ENCODE data around the gene EIF2B5.
"Not testable (repeated sequence)": the region's sequence is repeated elsewhere in the genome, so short reads cannot be mapped to it uniquely, and the experiment has no call there.

The EIF2B5 gene

DNA sequence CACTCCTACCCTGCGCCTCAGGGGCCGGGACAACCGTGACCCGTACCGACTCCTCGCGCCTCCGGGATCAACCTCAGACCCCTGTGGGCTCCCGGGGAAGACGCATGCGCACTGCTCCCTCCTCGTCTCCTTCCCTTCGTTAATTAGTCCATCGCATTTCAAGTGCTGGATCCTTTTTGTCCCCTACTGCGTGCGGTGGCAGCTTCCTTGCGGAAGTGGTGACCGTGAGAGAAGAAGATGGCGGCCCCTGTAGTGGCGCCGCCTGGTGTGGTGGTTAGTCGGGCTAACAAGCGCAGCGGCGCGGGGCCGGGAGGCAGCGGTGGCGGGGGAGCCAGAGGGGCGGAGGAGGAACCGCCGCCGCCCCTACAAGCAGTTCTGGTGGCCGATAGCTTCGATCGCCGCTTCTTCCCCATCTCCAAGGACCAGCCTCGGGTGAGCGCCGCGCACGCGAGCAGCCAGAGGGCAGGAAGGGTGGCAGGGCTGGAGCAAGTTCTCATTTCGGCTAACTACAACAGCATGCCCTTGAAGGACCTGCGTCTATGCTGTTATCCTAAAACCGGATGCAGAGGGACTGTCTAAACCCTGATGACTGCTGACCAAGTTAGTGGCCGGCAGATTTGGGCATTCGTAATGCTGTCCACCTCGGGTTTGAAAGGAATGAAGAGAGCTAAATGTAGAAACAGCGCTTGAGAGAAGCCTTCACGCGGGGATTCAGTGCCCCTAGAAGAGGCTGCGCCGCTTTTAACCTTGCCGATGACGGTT, at the start of gene EIF2B5:
Gene EIF2B5 (plus strand): TSS at position 210 of the 762 bp plus-strand sequence. CDS start 28 bp downstream, at position 238.
- DNase-seq, result peak; percentile 56

DNA sequence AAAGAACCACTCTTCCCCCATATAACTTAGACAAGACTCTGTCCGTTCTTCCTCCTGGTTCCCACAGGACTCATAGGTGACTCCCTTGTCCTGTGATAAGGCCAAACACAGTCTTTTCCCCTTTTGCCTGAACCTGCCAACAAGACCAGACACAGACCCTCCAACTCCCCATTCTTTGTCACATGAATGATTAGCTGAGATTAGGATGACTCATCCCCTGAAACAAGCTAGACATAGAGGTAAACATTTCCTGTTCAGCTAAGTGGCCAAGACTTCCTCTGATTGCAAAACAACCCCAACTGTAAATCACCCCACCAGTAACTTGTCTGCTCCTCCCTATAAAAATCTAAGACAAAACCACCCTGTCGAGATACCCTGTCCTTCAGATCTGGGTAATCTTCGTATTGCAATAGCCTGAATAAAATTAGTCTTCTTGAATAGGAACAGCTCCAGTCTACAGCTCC, 49.7 kb upstream of the EIF2B5 start:
- DNase-seq, result no peak

DNA sequence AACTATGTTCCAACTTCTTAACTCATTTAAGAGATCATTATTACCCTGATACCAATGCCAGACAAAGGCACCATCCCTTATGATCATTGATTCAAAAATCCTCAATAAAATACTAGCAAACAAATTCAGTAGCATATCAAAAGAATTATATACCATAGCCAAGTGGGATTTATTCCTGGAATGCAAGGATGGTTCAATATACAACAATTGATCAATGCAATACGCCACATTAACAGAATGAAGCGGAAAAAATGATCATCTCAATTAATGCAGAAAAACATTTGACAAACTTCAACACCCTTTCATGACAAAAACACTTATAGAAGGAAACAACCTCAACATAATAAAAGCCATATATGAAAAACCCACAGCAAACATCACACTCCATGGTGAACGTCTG, 43.0 kb upstream of the EIF2B5 start:
- no peak for DNase-seq

DNA sequence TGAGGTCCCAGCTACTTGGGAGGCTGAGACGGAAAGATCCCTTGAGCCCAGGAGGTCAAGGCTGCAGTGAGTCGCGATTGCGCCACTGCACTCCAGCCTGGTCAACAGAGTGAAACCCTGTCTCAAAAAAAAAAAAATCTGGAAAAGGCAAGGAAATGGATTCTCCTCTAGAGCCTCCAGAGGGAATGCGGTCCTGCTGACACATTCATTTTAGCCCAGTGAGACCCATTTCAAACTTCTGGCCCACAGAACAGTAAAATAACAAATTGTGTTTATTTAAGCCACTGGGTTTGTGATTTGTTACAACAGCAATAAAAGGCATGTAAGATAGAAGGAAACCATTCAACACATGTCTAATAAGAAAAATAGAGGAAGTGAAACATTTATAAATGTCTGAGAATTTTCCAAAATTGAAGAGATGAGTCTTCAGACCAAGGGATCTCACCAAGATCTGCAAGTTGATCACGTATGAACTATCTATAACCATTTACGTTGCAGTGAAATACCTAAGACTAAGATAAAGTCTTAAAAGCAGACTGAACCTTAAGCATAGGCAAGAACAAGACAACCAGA, 38.3 kb upstream of the EIF2B5 start, which contains the start of gene HTR3E:
Gene HTR3E (plus strand): TSS at position 254 of the 573 bp plus-strand sequence. CDS start 466 bp downstream, outside the sequence.
- no peak for DNase-seq

DNA sequence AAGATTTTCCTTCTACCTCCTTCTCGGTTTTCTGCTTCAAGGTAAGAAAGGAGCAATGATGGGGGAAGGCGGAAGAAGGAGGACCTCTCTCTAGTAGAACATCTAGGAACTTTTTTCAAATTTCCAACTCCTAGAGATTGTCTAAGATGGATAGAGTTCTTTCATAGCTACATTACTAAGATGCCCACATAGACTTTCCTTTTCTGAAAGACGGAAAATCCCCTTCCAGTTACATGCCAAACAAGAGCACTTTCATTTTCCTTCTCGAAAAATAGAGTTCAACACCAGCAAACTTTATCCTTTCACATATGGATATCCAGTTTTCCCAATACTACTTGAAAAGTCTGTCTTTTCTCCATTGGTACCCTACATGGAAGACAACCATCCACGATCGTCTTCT, 37.6 kb upstream of the EIF2B5 start:
- DNase-seq, result no peak

DNA sequence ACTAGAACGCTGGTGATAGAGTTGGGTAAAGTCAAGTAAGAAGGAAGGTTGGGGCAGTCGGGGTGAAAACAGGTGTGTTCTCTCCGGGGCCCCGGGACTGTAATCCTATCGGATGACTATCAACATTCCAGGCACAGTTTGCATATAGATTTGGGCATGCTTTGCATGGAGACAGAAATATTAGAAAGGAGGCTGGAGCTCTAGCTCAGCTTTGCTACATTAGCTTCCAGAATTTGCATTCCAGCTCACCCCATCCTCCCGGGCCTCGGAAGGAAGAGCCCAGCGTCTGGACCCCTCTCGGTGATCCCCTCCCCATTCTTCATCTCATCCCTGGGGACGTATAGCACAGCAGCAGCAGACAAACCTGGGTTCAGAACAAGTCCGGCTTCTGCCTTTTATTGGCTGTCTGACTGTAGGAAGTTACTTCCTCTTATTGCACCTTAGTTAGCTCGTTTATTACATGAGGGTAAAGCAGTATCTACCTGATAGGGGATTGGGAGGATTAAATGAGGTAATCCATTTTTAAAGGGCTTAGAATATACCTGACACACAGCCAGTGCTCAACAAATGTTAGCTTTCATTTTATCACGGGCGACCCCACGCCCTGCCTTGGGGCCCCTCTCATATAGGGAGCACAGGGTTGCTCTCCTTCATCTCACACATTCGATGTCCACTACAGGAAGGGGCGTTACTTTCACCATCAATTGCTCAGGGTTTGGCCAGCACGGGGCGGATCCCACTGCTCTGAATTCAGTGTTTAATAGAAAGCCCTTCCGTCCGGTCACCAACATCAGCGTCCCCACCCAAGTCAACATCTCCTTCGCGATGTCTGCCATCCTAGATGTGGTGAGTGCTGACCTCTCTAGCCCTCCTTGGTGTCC, 35.1 kb upstream of the EIF2B5 start:
- no peak for DNase-seq

DNA sequence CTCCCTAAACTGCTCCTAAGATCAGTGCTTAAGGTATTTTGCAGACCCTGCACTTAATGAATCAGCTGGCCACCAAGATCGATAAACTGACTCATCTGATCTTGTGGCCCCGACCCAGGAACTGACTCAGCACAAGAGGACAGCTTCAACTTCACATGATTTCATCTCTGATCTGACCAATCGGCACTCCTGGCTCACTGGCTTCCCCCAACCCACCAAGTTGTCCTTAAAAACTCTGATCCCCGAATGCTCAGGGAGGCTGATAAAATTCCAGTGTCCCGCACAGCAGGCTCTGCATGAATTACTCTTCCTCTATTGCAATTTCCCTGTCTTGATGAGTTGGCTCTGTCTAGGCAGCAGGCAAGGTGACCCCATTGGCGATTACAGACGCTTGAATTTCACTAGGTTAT, 24.8 kb upstream of the EIF2B5 start:
- DNase-seq, result no peak

DNA sequence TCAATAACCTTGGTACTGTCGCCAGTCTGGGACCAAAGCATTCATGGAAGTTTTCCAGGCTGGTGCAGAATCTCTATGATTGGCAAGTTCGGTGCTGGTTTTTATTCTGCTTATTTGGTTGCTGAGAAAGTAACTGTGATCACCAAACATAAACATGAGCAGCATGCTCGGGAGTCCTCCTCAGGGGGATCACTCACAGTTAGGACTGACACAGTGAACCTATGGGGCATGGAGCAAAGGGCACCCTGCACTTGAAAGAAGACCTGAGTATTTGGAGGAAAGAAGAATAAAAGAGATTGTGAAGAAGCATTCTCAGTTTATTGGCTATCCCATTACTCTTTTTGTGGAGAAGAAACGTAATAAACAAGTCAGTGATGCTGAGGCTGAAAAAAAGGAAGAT, 19.1 kb upstream of the EIF2B5 start:
- no peak for DNase-seq

DNA sequence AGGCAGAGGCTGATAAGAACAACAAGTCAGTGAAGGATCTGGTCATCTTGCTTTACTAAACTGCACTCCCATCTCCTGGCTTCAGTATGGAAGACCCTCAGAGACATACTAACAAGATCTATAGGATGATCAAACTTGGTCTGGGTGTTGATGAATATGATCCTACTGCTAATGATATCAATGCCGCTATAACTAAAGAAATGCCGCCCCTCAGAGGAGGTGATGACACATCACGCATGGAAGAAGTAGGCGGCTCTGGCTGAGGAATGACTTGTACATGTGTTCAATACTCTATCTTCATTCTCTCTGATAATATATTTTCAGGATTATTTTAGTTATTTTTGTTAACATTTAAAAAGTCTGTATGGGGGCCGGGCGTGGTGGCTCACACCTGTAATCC, 17.5 kb upstream of the EIF2B5 start:
- no peak for DNase-seq

DNA sequence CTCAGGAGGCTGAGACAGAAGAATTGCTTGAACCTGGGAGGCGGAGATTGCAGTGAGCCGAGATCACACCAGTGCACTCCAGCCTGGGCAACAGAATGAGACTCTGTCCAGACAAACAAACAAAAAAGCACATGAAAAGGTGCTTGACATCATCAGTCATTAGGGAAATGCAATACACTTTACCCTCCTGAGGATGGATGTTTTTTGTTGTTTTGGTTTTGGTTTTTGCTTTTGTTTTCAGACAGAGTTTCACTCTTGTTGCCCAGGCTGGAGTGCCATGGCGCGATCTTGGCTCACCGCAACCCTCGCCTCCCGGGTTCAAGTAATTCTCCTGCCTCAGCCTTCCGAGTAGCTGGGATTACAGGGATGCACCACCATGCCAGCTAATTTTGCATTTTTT, 14.1 kb upstream of the EIF2B5 start:
- not testable (repeated sequence) for DNase-seq

DNA sequence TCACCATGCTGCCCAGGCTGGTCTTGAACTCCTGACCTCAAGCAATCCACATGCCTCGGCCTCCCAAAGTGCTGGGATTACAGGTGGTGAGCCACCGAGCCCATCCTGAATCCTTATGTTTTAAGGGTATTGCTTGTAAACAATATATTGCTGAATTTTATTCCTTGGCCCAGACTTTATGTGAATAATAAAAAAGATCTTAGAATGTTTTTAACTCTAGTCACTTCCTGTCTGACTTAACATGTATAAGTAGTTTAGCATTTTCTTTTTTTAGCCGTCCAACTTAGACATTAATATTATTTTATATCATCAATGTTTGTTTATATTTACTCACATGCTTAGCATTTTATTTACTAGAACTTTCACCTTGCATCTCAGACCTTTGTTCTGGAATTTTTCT, 9.2 kb upstream of the EIF2B5 start:
- DNase-seq, result no peak

DNA sequence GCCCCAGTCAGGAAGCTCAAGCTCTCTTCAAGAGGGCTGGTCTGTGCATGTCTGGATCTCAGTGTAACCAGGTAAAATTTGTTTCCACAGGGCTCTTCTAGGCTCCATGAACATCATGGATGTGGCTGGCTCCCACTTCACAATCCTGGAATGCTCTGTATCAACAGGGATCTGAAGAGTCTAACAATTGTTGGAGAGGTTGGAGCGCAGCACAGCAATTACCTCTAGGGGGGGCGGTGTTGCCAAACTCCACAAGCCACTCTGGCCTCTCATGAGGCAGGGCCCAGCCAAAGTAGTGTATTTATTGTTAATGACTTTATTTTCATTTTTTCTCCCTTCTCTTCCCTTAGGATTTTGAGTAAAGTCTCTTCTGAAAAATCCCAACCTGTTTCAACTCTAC, 6.1 kb upstream of the EIF2B5 start:
- no peak for DNase-seq

DNA sequence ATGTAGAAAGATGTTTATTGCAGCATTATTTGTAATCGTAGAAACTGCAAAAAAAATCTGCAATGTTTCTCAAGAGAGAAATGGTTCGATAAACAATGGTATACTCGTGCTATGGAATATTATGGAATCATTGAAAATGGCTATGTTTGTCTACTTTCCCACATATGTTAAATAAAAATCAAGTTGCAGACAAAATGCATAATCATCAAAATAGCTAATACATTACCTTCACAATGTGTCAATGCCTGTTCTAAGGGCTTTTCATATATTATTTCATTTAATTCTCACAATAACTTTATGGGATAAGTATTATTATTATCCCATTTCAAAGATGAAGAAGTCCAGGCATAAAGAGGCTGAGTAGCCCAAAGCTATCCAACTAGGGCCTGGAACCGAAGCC, 2.2 kb upstream of the EIF2B5 start:
- DNase-seq, result no peak

DNA sequence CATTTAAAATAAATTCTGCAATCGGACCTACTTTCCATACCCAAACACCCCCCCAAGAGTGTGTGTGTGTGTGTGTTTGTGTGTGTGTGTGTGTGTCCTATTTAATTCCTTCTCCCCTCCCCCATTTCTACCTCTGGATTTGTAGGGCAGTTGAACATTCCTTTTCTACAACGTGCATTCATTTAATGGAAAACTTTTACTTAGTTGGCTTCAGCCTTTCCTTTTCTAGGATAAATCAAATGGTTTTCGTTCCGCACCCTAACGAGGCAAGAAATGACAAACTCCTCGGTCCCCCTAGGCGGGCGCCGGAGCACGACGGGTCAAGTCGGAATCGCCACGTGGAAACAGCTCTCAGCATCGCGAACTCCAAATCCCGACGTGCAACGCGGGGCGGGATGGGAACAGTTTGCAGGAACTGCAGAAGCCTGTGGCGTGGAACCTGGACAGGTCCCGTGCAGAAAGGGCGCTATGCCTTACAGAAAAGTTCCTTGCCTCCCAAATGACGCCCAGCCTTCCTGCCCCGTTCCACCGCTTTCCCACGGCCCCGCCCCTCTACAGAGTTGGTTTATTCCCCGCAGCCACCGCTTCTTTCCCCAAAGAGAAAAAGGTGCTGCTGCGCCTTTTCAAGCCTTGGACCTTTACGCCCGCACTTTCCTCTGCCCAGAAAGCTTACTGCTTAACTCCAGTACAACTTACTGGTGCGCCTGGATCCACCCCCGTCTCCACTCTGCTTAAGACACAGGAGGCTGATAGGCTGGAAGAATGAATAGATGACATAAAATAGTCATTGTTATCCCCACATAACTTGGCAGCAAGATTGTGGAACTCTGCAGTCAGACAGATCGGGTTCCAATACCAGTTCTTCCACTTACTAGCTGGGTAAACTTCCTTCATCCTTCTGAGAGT, 1.1 kb upstream of the EIF2B5 start:
- no peak for DNase-seq

DNA sequence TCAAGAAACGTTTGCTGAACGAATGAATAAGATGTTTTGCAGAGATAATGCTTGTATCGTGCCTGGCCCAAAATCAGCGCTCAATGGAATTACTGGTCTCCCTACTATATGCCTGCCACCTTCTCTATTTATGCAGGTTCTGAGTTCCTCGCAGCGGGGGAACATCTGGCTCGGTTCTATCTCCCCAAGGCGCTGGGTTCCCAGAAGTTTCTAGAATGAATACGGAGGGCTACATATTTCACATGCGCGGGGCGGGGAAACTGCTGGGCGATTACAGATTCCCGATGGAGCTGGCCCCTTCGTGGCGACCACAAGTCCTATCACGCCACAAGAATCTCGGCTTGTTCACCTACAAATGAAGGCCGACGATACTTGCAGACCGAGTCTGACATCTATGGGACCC, 411 bp upstream of the EIF2B5 start:
- DNase-seq, result no peak

DNA sequence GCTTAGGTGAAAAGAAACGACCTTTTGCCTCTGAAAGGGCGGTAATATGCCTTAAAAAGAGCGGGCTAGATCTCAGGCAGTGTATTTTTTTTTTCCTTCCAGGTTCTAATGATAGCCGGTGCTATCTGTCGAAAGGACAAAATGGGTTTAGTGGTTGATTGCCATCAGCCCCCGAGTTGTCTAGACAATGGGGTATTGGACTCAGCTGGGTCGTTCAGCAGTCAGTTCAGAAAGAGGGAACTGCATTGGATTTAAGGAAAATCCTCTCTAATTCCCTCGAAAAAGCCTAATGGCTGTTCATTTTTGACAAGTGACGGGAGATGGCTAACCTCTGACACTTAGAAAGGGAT, 728 bp downstream of the EIF2B5 start:
- DNase-seq, result no peak

DNA sequence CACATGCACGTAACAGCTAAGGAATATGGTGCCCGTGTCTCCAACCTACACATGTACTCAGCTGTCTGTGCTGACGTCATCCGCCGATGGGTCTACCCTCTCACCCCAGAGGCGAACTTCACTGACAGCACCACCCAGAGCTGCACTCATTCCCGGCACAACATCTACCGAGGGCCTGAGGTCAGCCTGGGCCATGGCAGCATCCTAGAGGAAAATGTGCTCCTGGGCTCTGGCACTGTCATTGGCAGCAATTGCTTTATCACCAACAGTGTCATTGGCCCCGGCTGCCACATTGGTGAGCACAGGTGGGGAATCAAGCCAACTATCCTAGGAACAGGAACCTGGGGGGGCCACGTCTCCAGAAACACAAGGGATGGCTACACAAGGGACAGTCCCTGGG, 5.3 kb downstream of the EIF2B5 start:
- no peak for DNase-seq

DNA sequence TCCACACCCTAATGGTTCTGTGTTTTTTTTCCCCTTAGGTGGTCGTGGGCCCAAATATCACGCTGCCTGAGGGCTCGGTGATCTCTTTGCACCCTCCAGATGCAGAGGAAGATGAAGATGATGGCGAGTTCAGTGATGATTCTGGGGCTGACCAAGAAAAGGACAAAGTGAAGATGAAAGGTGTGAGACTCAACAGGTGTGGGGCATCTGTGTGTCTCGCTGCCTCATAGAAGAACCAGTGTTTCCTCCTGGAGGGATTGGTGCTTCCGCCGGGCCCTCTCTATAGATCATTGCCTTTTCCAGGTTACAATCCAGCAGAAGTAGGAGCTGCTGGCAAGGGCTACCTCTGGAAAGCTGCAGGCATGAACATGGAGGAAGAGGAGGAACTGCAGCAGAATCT, 7.0 kb downstream of the EIF2B5 start:
- no peak for DNase-seq

DNA sequence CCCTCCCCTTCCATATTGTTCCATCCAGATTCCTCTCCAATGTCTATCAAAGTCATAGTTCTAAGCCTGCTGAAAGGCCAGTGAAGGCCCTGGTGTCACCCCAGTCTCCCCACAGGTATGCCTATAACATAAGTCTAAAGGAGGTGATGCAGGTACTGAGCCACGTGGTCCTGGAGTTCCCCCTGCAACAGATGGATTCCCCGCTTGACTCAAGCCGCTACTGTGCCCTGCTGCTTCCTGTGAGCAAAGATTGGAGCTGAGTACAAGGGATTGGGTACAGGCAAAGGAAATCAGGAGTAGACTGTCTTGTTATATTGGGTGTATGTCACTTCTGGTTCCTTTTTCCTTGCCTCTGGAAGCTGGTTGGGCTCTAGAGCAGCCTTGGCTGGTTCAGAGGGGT, 8.2 kb downstream of the EIF2B5 start:
- no peak for DNase-seq

DNA sequence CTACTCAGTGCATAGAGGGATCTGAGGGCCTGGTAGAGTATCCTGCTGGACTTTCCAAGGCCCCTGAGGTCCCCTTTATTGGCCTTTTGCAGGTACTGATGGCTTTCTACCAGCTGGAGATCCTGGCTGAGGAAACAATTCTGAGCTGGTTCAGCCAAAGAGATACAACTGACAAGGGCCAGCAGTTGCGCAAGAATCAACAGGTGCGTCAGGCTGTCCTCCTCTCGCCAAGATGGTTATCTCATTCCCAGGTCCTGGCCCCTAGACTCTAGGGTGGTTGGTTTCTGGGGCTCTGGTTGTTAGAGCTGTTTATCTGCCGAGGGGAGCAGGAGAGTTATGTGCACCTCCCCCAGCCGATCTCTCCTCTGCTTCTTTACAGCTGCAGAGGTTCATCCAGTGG, 9.3 kb downstream of the EIF2B5 start:
- DNase-seq, result no peak

DNA sequence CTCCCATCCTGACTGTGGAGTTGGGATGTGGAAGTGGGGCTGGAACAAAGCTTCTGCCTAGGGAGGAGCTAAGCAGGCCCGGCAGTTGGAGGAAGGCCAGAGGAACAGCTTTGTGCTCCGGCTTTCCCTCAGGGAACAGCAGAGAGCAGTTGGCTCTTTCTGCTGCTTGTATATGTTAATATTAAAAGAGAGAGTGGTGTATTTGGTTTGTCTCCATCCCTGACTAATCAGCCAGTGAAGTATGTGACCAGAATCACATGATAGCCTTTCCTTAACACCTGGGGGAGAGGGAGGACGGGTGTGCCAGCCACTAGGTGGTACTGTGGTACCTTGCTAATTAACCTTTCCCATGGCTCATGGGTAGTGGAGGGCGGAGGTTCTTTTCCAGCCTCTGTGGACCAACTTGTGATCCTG, 10.0 kb downstream of the EIF2B5 start:
- no peak for DNase-seq

DNA sequence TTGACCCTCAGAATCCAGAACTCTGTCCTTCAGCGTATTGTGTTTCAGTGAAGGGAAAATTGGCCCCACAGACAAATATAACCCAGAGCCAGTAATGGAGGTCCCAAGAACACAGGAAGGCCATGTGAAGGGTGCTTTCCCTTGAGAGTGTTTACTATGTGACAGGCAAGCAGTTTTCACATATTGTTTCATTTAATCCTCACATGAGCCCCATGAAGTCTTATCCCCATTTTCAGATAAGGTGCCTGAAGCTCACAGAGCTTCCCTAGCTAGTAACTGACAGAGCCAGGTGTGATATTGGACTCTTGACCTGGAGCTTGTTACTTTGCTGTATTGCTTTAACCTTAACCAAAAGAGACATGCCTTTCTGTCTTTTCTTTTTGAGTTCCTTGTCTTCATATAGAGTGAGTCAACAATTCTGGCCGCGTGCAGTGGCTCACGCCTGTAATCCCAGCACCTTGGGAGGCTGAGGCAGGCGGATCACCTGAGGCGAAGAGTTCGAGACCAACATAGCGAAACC, 10.7 kb downstream of the EIF2B5 start:
- DNase-seq, result no peak

Data from cortex of kidney (tissue), 1 donor.